ENCODE measurements around the gene JARID2.

- TF ChIP-seq CTCF (conservative IDR thresholded peaks at IDR 0.05; ENCODE audit: low read length) (no peak), EZH2phosphoT487 (IDR thresholded peaks at IDR 0.05; ENCODE audit: borderline replicate concordance, low read depth, low read length) (no peak)
Measured at GRCh38 chr6:15252195-15252594, 6.3 kb downstream of the JARID2 start.
